ENCODE data around the gene TDP2.

DNA sequence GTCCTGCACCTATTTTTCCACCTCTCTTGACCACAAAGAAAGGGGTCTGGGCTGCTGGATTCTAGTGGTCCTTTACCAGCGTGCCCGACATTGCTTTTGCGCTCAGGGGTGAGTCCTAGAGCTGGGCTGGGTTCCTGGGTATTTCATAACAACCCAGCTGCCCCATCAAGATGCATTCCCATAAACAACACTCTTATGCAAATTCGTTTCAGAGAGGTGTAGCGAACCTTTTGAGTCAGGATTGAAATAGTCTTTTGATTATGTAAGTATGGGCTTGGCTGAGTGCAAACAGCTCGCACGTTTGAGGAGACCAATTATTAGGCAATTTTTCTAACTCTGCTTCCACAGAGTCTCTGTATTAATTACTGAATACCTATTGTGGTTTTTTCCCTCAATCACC is 13.9 kb upstream of the TDP2 start:
- TF ChIP-seq POLR2A (IDR thresholded peaks at IDR 0.05) = no peak
- TF ChIP-seq, protein P1, sequence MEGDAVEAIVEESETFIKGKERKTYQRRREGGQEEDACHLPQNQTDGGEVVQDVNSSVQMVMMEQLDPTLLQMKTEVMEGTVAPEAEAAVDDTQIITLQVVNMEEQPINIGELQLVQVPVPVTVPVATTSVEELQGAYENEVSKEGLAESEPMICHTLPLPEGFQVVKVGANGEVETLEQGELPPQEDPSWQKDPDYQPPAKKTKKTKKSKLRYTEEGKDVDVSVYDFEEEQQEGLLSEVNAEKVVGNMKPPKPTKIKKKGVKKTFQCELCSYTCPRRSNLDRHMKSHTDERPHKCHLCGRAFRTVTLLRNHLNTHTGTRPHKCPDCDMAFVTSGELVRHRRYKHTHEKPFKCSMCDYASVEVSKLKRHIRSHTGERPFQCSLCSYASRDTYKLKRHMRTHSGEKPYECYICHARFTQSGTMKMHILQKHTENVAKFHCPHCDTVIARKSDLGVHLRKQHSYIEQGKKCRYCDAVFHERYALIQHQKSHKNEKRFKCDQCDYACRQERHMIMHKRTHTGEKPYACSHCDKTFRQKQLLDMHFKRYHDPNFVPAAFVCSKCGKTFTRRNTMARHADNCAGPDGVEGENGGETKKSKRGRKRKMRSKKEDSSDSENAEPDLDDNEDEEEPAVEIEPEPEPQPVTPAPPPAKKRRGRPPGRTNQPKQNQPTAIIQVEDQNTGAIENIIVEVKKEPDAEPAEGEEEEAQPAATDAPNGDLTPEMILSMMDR (IDR thresholded peaks at IDR 0.05) = no peak
